Upper lobe of right lung (tissue), 1 donor: ENCODE measurements around the gene WDR35. TPM values are rescaled to one million over a fixed set of nuclear protein-coding genes. Genes with fewer than 3 reads are reported as not detected.
"Not testable (repeated sequence)": the region's sequence is repeated elsewhere in the genome, so short reads cannot be mapped to it uniquely, and the experiment has no call there.

Source experiments
- ATAC-seq: fragments of 200-7000 bp; cut with Tn5 transposase; one replicate; pipeline ENCODE4 v1.9.1; 2020; ENCODE audit warnings: mild to moderate bottlenecking, moderate library complexity
- DNase-seq: peaks from one replicate; pipeline ENCODE4 v3.0.0-alpha.2; 2020
- H3K27ac ChIP-seq: fragments of 200-600 bp; one replicate; pipeline ENCODE4 v1.8.0; 2022
- H3K27me3 ChIP-seq: fragments of 200-600 bp; one replicate; pipeline ENCODE4 v1.8.0; 2022; ENCODE audit warnings: mild to moderate bottlenecking
- H3K36me3 ChIP-seq: fragments of 200-600 bp; one replicate; pipeline ENCODE4 v1.8.0; 2022
- H3K4me1 ChIP-seq: fragments of 200-600 bp; one replicate; pipeline ENCODE4 v1.8.0; 2022
- H3K4me3 ChIP-seq: fragments of 200-600 bp; one replicate; pipeline ENCODE4 v1.8.0; 2022; ENCODE audit warnings: mild to moderate bottlenecking
- H3K9me3 ChIP-seq: fragments of 200-600 bp; one replicate; pipeline ENCODE4 v1.8.0; 2022
- intact Hi-C: fragments of 100-400 bp; cut with DNase I; formaldehyde crosslinking; loops from one replicate; pipeline ENCODE4 v1.11.0; 2022
- total RNA-seq: library from RNA; stranded (reverse); fragmentation: NEBNext Ultra II Directional; extraction: Animal tissue kit (Norgen Biotek cat#: 25700); gene quantifications from one replicate; pipeline ENCODE4 v1.2.1, GENCODE V29; 2021
- TF ChIP-seq, protein P1 (sequence below): fragments of 200-600 bp; IDR thresholded peaks from one replicate; pipeline ENCODE4 v1.8.0; 2022; ENCODE audit warnings: antibody characterized with exemption
- donor health status: DM: no; HTN: yes; CAD: no; lungs with severe emphysema.

Gene WDR35
- total RNA-seq, 1 donor from 2014 or later = 7.3 TPM

DNA sequence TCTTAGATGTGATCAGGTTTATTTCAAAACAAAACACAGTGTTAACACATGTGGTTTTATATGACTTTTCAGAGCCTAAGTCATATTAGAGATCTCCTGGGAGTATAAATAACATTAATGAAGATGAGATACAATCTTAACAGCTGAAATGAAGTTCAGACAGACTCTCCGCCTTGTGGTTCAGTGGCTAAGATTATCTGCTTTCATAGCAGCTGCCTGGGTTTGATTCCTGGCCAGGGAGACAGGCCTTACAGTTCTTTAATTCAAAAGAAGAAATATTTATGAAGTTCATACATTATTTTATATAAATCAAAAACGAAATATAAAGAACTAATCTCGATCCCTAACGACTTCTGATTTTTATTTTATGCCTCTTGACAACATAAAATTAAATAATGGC is 52.9 kb downstream of the WDR35 start:
- Histone ChIP-seq H3K27me3 (no peaks in the 10 kb centered on the region), H3K36me3 (peaks cover 31% of the 10 kb centered on the region), H3K9me3 (no peaks in the 10 kb centered on the region), H3K4me3 (no peak overlapping the region), H3K27ac (no peak overlapping the region), H3K4me1 (no peaks in the 10 kb centered on the region)
- intact Hi-C loops = no loop called here
- TF ChIP-seq, protein P1, sequence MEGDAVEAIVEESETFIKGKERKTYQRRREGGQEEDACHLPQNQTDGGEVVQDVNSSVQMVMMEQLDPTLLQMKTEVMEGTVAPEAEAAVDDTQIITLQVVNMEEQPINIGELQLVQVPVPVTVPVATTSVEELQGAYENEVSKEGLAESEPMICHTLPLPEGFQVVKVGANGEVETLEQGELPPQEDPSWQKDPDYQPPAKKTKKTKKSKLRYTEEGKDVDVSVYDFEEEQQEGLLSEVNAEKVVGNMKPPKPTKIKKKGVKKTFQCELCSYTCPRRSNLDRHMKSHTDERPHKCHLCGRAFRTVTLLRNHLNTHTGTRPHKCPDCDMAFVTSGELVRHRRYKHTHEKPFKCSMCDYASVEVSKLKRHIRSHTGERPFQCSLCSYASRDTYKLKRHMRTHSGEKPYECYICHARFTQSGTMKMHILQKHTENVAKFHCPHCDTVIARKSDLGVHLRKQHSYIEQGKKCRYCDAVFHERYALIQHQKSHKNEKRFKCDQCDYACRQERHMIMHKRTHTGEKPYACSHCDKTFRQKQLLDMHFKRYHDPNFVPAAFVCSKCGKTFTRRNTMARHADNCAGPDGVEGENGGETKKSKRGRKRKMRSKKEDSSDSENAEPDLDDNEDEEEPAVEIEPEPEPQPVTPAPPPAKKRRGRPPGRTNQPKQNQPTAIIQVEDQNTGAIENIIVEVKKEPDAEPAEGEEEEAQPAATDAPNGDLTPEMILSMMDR = no peak
- DNase-seq = no peak
- ATAC-seq = no peak

DNA sequence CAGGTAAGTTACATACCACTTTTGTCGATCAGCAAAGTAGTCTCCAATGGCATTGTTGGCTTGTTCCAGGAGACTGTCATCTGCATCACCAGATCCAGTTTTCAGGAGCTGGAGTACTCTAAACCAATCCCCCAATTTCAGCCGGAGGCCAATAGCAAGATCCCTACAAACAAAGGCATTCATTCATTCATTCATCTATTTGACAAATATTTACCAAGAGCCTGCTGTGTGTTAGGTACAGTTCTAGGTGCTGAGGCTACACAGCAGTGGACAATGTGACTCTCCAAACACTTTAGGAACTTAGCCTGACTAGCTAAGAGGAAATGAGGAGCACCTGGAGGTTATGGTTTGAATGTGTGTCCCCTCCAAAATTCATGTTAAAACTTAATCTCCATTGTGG is 53.7 kb downstream of the WDR35 start:
- no peak for ATAC-seq
- intact Hi-C loops = no loop called here

DNA sequence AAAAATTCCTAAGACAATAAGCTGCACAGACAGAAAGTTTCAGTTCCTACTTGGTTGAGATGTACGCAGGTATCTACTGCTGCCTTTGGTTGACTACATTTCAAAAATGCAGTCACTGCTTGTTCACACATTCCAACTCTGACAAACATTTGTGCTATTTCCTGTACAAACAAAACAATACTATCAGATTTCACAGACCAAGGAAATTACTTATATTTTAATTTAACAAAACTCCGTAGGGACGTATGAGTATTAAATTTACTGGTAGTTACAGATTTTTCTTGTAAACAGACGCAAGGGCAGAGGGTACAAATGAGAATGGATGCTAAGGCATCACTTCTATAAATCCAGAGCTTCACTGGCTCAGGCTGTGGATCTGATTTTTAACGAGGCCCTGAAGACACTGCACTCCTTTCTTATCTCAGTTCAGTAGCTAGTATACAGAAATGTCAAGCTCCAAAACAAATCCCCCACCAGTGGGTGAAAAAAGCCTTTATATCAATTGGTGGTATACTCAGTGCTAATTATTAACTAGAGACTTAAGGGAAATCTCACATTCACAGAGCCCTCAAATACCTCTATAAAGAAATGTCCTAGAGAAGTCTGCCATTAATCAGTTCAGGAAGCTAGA is 56.4 kb downstream of the WDR35 start:
- Histone ChIP-seq H3K36me3 (peaks cover 41% of the 10 kb centered on the region), H3K27me3 (no peaks in the 10 kb centered on the region), H3K4me1 (no peaks in the 10 kb centered on the region), H3K9me3 (no peaks in the 10 kb centered on the region), H3K27ac (peak overlapping the region; percentile 4), H3K4me3 (no peak overlapping the region)
- ATAC-seq = peak; percentile 63
- TF ChIP-seq, protein P1 = no peak
- no peak for DNase-seq
- intact Hi-C loops = no loop called here

More for the DNA sequence above, 53.7 kb downstream of the WDR35 start:
- no peak for DNase-seq
- Histone ChIP-seq H3K9me3 (no peaks in the 10 kb centered on the region), H3K27me3 (no peaks in the 10 kb centered on the region), H3K27ac (no peak overlapping the region), H3K4me3 (no peak overlapping the region), H3K36me3 (peaks cover 31% of the 10 kb centered on the region), H3K4me1 (no peaks in the 10 kb centered on the region)
- TF ChIP-seq, protein P1 = no peak

DNA sequence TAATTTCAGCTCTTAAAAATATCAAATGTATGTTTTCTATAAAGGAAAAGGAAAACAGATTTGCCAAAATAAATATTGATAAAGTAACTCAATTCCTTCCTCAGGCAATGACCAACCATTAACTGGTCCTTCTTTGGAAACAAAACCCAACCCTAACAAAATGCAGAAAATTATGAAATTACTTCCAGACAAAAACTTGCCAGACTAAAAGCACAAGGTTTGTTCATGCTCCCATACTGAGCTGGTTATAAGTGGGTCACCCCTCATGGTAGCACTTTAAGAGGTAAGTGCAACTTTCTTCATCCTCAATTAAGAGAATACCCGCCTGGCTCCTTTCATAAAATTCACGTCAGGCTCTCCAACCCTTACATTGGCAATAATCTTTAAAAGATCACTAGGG is 57.0 kb downstream of the WDR35 start:
- Histone ChIP-seq H3K36me3 (peaks cover 40% of the 10 kb centered on the region), H3K27ac (no peak overlapping the region), H3K4me1 (no peaks in the 10 kb centered on the region), H3K4me3 (no peak overlapping the region), H3K27me3 (no peaks in the 10 kb centered on the region), H3K9me3 (peaks cover 3% of the 10 kb centered on the region)
- no peak for ATAC-seq
- TF ChIP-seq, protein P1 = no peak
- intact Hi-C loops = no loop called here
- DNase-seq = no peak

DNA sequence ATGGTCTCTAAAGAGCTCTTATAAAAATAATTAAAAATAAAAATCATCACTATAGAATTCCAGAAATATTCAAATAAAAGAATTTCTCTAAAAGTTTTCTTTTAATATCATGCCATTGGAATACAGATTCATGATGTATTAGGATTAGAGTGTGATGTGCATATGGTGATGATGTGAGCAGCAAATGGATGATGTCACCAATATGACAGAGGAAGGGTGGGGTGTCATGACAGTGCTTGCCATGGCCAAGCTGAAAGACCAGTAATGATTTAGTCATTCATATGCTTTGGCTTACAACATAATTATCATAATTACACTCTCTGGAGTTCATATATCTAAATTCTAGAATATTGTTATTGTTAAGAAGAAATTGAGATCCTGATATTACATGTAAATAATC is 60.7 kb downstream of the WDR35 start:
- H3K36me3 ChIP-seq = peaks cover 13% of the 10 kb centered on the region
- no peaks in the 10 kb centered on the region for H3K27me3 ChIP-seq
- no peak for ATAC-seq
- H3K27ac ChIP-seq = no peak overlapping the region
- intact Hi-C loops = no loop called here
- peaks cover 8% of the 10 kb centered on the region for H3K9me3 ChIP-seq
- TF ChIP-seq, protein P1 = no peak
- H3K4me1 ChIP-seq = no peaks in the 10 kb centered on the region
- DNase-seq = no peak
- H3K4me3 ChIP-seq = no peak overlapping the region

DNA sequence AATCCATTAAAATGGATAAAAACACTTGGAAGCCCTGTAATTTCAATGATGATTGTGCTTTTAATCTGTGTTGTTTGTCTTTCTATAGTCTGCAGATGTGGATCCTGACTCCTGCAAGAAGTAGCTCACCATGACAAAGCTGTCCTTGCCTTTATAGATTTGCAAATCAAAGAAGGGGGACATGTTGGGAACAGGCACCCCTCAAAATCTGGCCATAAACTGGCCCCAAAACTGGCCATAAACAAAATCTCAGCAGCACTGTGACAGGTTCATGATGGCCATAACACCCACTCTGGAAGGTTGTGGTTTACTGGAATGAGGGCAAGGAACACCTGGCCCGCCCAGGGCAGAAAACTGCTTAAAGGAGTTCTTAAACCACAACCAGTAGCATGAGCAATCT is 62.1 kb downstream of the WDR35 start:
- H3K4me3 ChIP-seq, intact Hi-C loops, DNase-seq, ATAC-seq, H3K27me3 ChIP-seq, H3K9me3 ChIP-seq, H3K4me1 ChIP-seq, H3K27ac ChIP-seq: not testable (repeated sequence)
- peaks cover 13% of the 10 kb centered on the region for H3K36me3 ChIP-seq

DNA sequence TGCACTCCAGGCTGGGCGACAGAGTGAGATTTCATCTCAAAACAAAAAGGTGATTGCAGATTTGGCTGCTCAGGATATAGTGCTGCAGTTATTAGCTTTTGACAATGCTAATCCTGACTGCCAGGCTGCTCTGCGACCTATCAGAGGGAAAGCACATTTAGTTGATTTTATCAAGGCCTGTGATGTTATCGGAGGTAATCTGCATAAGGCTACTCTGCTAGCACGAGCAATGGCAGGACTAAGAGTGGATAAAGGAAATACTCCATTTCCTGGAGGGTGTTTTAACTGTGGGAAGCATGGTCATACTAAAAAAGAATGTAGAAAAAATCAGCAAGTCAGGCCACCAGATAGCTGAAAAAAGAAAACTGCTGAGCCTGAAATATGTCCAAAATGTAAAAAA is 65.4 kb downstream of the WDR35 start:
- H3K4me3 ChIP-seq, H3K9me3 ChIP-seq, DNase-seq, ATAC-seq, intact Hi-C loops, H3K27me3 ChIP-seq, H3K4me1 ChIP-seq, H3K36me3 ChIP-seq, H3K27ac ChIP-seq: not testable (repeated sequence)

DNA sequence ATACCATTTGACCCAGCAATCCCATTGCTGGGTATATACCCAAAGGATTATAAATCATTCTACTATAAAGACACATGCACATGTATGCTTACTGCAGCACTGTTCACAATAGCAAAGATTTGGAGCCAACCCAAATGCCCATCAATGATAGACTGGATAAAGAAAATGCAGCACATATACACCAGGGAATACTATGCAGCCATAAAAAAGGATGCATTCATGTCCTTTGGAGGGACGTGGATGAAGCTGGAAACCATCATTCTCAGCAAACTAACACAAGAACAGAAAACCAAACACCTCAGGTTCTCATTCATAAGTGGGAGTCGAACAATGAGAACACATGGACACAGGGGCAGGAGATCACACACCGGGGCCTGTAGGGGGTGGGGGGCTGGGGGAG is 67.7 kb downstream of the WDR35 start:
- H3K36me3 ChIP-seq, H3K9me3 ChIP-seq, ATAC-seq, DNase-seq, intact Hi-C loops, H3K4me3 ChIP-seq, H3K27ac ChIP-seq, H3K27me3 ChIP-seq, H3K4me1 ChIP-seq: not testable (repeated sequence)
